Measurements from ENCODE around the gene FOXP2.
"Not testable (repeated sequence)": the region's sequence is repeated elsewhere in the genome, so short reads cannot be mapped to it uniquely, and the experiment has no call there.

DNA sequence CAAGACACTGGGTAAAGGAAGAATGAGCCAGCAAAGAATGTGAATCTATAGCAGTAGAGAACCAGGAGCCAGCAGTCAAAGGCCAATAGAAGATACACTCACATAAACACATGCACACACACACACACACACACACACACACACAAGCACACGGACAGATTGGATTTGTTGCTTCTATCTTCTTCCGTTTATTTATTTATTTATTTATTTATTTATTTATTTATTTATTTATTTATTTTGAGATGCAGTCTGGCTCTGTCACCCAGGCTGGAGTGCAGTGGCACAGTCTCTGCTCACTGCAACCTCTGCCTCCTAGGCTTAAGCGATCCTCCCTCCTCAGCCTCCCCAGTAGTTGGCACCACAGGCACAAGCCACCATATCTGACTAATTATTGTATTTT is 166.3 kb downstream of the FOXP2 start:
- TF ChIP-seq, protein P1, sequence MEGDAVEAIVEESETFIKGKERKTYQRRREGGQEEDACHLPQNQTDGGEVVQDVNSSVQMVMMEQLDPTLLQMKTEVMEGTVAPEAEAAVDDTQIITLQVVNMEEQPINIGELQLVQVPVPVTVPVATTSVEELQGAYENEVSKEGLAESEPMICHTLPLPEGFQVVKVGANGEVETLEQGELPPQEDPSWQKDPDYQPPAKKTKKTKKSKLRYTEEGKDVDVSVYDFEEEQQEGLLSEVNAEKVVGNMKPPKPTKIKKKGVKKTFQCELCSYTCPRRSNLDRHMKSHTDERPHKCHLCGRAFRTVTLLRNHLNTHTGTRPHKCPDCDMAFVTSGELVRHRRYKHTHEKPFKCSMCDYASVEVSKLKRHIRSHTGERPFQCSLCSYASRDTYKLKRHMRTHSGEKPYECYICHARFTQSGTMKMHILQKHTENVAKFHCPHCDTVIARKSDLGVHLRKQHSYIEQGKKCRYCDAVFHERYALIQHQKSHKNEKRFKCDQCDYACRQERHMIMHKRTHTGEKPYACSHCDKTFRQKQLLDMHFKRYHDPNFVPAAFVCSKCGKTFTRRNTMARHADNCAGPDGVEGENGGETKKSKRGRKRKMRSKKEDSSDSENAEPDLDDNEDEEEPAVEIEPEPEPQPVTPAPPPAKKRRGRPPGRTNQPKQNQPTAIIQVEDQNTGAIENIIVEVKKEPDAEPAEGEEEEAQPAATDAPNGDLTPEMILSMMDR (IDR thresholded peaks at IDR 0.05), result not testable (repeated sequence)
- TF ChIP-seq POLR2A (IDR thresholded peaks at IDR 0.05), result not testable (repeated sequence)
